ENCODE results near the gene TMEM240.
"Not testable (repeated sequence)": the region's sequence is repeated elsewhere in the genome, so short reads cannot be mapped to it uniquely, and the experiment has no call there.

Gene TMEM240

DNA sequence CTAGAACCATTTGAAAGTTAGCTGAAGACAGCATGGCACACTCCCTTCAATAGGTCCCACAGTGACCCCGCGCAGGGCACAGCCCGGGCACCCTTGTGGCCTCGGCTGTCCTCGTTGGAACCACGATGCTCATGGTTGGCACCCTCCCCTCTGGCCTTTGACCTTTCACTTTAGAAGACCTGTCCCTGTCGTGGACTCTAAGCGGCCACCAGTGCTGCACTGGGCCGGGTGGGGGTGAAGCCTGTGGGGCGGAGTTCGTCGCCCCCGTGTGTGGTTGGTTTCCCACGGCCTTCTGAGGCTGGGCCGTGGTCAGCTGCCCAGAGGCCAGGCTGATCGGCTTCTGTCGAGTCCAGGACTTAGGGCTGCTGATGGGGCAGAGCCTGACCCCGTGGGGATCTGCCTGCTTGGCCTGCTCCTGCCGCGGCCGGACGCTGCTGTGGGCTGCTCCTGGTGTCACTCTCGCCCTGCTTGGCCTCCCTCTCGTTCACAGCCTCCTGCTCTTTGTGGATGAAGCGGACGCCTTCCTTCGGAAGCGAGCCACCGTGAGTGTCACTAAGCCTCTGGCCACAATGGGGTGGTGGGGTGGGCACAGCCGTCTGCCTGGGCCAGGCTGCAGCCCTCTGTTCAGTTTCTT is 15.6 kb downstream of the TMEM240 start:
- DNase-seq (ENCODE audit: low read depth), result not testable (repeated sequence)

DNA sequence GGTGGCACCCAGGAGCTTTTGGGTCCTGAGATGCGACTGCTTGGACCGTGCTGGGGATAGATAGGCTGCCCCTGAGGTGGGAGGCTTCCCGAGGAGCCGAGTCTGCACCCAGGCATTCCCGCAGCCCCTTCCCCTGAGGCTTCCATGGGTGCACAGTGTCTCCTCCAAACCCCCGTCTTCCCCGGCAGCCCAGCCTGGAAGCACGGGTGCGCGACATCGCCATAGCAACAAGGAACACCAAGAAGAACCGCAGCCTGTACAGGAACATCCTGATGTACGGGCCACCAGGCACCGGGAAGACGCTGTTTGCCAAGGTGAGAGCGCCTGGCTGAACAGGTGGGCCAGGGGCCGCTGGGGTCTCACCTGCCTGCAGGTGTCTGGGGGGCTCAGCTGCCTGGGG is 16.8 kb downstream of the TMEM240 start:
- not testable (repeated sequence) for DNase-seq (ENCODE audit: low read depth)

DNA sequence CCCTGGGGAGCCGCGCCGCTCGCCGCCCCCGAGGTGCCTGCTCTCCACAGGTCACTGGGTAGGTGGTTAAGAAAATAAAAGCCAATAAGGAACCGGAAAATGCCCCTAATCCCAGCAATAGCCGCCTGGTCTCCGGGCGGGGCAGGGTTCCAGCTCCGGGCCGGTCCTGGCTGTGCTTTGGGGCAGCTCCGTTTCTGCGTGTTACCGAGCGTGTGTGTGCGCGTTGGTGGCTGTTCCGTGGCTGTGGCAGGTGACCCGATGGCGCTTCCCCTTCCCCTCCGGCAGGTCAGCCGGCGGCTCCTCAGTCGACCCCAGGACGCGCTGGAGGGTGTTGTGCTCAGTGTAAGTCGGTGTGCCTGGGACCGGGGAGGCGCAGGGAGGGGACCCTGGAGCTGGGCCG is 17.2 kb downstream of the TMEM240 start:
- not testable (repeated sequence) for DNase-seq (ENCODE audit: low read depth)

DNA sequence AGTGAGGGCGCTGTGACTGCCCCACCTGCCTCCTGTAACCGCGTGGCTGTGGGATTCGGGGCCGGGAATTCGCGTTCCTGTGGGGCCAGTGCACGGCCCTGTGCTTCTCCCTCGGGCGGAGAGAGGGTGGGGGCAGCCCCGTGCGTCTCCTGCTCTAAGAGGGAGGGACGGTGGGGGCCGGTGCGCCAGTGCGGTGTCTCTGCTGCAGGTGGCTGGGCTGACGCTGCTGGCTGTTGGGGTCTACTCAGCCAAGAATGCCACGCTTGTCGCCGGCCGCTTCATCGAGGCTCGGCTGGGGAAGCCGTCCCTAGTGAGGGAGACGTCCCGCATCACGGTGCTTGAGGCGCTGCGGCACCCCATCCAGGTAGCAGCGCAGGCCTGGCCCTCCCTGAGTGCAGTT is 17.9 kb downstream of the TMEM240 start:
- not testable (repeated sequence) for DNase-seq (ENCODE audit: low read depth)

DNA sequence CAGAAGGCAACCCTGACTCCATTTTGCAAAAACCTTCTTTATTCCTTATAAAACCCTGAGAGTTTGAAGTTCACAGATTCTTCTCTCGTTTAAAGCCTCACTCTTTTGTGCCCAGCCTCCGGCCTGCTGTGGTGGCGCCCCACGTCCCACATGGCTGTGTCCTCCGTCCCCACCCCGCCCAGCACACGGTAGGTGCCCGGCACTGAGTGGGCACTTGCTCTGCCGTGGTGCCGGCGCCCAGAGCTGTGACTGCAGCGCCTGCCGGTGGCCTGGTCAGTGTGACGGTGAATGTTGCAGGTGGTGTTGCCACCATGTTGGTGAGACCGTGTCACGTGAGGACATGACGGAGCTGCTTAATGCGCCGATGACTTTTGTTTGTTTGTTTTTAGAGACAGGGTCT is 19.1 kb downstream of the TMEM240 start:
- no peak for DNase-seq (ENCODE audit: low read depth)

DNA sequence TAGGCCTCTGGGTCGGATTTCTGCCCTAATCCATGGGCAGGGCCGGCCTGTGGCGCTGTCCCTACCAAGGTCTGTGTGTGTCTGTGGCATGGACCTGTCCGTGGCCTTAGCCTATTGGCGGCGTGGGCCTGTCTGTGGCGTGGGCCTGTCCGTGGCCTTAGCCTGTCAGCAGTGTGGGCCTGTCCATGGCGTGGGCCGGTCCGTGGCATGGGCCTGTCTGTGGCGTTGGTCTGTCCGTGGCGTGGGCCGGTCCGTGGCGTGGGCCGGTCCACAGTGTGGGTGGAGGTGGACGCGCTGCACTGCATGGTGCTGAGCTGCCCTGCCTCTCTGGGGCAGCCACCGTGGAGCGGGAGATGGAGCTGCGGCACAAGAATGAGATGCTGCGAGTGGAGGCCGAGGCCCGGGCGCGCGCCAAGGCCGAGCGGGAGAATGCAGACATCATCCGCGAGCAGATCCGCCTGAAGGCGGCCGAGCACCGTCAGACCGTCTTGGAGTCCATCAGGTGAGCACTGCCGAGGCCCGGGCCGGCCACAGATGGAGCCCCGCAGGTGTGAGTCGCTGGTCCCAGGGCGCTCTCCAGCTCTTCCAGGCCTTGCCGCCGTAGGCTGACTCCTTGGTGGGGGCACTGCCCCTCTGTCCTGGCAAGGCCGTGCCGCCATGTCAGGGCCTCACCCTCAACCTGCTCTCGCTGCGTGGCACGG is 20.5 kb downstream of the TMEM240 start:
- DNase-seq (ENCODE audit: low read depth), result not testable (repeated sequence)

DNA sequence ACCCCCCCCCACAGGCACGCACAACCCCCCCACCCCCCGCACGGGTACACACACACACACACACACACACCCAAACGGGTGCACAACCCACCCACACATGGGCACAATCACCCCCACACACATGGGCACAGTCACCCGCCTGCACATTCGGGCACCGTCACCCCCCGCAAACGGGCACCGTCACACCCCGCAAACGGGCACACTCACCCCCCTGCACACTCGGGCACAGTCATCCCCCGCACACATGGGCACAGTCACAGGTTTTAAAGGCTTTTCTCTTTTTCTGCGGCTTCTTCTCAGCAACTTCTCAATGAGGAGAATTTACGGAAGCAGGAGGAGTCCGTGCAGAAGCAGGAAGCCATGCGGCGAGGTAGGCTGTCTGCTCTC is 21.8 kb downstream of the TMEM240 start:
- DNase-seq (ENCODE audit: low read depth), result not testable (repeated sequence)

DNA sequence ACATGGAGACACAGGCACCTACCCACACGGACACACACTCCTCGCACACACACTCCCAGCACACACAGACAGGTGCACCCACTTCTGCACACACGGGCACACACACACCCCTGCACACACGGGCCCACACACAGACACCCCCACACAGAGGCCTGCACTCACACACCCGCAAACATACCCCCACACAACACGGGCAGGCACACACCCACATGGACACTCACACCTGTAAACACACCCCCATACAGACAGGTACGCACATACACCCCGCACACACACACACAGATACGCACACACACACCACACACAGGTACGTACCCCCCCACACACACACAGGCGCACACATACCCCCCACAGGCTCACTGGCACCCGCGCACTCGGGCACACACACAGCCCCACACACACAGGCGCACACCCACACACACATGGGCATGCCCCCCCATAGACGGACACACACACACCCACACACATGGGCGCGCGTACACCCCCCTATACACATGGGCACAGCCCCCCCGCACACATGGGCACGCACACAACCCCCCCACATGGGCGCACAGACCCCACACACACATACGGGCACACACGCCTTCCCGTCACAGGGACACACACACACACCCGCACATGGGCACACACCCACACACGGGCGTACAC is 22.3 kb downstream of the TMEM240 start:
- DNase-seq (ENCODE audit: low read depth), result no peak

DNA sequence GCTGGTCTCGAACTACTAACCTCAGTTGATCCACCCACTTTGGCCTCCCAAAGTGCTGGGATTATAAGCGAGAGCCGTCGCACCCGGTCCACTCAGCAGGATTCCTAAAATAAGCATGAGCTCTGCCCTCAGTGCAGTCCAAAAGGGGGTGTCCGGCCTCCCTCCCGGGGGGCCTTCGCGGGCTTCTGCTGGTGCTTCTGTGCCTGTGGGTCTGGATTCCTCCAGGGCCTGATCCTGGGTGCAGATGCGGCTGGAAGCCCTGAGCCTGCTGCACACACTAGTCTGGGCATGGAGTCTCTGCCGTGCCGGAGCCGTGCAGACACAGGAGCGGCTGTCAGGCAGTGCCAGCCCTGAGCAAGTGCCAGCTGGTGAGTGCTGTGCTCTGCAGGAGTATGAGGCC is 23.5 kb downstream of the TMEM240 start:
- not testable (repeated sequence) for DNase-seq (ENCODE audit: low read depth)

DNA sequence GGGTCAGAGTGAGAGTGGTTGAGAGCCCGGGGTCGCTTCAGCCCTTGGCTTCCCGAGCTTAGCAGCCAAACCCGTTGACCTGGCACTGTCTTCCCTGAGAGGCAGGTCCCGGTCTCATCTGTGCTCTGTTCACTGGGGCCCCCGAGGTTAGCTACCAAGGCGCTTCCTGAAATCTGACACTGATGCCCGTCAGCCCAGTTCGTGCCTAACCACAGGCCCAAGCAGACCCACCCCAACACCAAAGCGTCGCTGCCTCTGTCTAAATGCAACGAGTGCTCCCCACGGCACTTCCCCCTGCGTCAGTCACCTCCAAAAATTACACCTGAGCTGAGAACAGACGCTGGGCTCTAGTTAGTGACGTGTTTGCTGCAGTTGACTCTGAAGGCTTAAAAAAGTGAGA is 26.0 kb downstream of the TMEM240 start:
- DNase-seq (ENCODE audit: low read depth), result not testable (repeated sequence)

DNA sequence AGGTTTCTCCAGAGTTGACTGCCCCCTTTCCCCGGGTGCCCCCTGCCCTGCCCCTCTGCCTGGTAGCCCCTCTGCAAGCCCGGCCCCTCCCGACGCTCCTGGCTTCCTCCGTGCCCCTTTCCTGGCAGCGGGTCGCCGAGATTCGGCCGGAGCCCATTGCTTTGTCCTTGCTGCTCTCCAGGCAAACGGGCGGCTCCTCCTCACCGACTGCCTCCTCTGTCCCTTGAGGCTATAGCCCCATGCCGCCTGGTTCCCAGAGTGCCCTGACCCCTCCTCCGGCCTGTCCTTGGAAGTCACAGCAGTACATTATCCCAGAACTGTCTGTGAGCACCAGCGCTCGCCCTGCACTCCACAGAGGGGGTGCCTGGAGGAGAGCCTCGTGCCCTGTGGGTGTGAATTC is 26.7 kb downstream of the TMEM240 start:
- DNase-seq (ENCODE audit: low read depth), result not testable (repeated sequence)

DNA sequence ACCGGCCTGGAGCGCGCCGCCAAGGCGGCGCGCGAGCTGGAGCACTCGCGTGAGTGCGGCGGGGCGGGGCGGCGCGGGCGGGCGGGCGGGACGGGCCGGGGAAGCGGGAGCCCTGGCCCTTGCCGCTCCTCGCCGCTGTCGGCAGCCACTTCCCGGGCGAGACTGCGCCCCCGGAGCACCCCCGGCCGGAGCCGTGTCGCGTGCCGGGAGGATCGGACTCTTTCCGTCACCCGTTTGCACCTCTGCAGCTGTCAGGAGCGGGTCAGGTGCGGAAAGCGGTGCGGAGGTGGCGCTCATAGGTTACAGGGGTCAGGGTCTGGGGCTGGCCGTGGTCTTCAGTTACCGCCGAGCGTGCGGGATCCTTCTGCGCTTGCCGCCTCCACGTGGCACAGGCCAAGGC is 28.0 kb downstream of the TMEM240 start:
- DNase-seq (ENCODE audit: low read depth), result not testable (repeated sequence)

DNA sequence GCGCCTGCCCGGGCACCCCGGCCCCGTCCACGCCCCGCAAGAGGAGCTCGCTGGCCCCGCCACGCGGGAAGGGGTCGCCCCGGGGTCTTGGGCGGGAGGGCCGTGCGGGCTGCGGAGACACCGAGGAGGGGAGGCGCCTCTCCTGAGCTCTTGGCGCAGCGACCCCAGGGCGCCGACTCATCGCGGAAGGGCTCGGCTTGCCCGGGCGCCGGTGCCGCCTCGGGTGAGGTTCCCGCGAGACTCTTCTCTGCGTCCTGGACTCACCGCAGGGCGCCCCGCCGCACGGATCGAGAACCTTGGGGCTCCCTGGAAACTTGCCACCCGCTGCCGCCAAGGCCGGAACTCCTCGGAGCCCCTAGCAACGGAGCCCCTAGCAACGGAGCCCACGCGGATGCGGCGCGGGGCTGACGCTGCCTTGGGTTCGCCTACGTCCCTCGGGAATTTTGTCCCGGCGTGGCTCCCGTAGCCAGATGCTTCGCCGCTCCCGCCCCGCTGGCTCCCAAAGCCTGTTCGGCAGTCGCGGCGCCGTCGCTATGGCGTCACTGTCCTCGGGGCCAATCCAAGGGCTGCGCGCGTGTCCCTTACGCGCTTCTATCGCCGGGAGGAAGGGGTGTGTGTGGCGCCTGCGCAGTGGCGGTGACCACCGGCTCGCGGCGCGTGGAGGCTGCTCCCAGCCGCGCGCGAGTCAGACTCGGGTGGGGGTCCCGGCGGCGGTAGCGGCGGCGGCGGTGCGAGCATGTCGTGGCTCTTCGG is 28.7 kb downstream of the TMEM240 start, which contains the start of gene ATAD3A:
Gene ATAD3A, plus strand, starts transcription at position 630 of the 753 bp plus-strand sequence. Its CDS starts 107 bp downstream, at position 737.
- DNase-seq (ENCODE audit: low read depth), result peak; percentile 98

DNA sequence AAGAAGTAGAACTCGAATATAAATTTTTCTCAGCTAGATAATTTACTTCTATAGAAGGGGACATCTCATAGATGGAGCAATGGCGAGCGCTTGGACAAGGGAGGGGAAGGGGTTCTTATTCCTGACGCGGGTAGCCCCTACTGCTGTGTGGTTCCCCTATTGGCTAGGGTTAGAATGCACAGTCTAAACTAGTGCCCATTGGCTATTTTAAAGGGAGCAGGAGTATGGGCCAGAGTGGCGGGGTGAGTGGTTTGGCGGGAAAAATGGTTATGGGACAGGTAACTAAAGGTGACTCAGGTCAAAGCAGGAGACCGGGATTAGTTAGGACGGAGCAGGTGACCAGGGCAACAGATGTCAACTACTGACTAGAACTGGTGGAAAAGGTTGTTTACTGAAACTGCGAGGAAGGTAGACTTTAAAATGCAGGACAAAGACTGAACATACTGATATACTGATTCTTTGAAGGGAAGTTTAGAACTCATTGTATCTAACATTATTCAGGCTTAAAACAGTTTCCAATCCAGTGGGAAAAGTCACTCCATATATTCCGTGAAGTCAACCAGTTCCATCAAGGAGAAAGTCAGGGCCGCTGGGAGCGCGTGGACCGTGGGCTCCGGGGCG is 29.4 kb downstream of the TMEM240 start:
- DNase-seq (ENCODE audit: low read depth), result peak; percentile 8

DNA sequence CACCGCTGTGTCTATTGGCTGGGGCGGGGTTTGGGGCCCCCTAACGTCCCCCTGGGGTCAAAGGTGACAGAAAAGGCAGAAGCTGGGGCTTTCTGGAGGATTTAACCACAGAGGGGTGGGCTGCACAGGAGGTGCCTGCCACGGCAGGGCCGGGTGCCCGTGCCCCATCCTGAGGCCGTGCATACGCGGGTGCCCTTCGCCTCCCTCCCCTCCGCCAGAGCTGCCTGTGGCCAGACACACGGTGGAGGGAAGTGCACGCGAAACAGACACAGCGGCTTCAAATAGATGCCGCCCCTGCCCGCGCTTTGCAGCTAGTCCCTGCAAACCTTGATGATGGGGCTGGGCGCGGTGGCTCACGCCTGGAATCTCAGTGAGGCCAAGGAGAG is 31.0 kb downstream of the TMEM240 start:
- not testable (repeated sequence) for DNase-seq (ENCODE audit: low read depth)

DNA sequence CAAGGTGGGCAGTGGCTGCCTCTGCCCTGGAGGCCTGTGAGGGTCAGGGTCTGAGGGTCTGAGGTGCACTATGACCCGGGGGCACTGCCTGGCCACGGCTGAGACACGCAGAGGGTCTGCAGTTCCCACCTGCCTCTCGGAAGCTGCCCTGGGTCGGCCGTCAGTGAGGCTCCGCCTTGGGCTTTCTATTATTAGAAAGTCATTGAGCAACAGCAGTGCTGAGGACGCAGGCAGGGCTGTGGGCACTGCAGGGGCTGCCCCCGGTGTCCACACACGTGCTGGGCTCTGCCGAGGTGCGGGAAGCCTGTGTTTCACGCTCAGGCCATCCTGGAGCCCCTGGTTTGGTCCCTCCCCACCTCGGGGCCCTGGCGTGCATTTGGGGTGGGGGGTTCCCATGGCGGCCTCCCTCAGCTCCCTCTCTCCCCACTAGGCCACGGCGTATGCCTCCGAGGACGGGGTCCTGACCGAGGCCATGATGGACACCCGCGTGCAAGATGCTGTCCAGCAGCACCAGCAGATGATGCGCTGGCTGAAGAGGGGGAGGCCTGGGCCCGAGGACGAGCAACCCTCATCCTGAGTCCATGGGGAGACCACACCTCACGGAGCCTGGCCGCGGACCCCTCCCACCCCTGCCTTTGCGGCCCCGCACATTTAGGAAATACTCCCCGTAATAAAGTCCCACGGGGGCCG is 31.5 kb downstream of the TMEM240 start:
- DNase-seq (ENCODE audit: low read depth), result not testable (repeated sequence)

DNA sequence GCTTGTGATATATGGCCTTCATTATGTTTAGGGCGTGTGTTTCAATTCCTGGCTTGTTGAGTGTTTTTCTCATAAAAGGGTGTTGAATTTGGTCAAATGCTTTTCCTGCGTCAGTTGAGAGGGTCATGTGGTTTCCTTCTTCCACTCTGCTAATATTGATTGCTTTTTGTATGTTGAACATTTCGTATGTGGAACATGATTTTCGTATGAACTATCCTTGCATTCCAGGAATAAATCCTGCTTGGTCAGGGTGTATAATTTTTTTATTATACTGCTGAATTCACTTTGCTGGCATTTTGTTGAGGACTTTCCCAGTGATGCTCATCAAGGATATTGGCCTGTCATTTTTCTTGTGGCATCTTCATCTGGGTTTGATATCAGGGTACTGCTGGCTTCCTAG is 33.1 kb downstream of the TMEM240 start:
- DNase-seq (ENCODE audit: low read depth), result no peak

DNA sequence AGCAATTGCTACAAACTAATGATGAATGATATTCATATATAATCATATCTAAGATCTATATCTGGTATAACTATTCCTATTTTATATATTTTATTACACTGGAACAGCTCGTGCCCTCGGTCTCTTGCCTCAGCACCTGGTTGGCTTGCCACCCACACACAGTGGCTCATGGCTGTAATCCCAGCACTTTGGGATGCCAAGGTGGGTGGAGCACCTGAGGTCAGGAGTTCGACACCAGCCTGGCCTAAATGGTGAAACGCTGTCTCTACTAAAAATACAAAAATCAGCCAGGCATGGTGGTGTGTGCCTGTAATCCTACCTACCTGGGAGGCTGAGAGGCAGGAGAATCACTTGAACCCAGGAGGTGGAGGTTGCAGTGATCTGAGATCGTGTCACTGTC is 34.6 kb downstream of the TMEM240 start:
- not testable (repeated sequence) for DNase-seq (ENCODE audit: low read depth)

DNA sequence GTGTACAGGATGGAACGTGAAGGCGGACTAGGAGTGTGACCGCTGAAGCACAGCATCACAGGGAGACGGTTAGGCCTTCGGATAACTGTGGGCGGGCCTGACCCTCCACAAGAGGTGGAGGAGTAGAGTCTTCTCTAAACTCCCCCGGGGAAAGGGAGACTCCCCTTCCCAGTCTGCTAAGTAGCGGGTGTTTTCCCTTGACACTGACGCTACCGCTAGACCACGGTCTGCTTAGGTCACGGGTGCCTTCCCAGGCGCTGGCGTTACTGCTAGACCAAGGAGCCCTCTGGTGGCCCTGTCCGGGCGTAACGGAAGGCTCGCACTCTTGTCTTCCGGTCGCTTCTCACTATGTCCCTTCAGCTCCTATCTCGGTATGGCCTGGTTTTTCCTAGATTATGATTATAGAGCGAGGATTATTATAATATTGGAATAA is 35.0 kb downstream of the TMEM240 start:
- peak; percentile 48 for DNase-seq (ENCODE audit: low read depth)

DNA sequence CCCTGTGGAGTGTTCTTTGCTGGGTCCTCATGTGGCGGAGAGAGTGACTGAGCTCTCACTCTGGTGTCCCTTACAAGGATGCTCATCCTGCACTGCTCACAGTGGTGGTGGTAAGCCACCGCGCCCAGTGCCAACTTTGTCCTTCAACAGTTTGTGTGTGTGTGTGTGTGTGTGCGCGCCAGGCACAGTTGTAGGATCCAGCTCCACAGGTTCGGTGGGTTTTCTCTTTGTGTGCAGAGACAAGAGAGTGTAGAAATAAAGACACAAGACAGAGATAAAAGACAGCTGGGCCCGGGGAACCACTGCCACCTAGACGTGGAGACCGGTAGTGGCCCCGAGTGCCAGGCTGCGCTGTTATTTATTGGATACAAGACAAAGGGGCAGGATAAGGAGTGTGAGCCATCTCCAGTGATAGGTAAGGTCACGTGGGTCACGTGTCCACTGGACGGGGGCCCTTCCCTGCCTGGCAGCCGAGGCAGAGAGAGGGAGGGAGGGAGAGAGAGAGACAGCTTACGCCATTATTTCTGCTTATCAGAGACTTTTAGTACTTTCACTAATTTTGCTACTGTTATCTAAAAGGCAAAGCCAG is 35.6 kb downstream of the TMEM240 start:
- peak; percentile 59 for DNase-seq (ENCODE audit: low read depth)

DNA sequence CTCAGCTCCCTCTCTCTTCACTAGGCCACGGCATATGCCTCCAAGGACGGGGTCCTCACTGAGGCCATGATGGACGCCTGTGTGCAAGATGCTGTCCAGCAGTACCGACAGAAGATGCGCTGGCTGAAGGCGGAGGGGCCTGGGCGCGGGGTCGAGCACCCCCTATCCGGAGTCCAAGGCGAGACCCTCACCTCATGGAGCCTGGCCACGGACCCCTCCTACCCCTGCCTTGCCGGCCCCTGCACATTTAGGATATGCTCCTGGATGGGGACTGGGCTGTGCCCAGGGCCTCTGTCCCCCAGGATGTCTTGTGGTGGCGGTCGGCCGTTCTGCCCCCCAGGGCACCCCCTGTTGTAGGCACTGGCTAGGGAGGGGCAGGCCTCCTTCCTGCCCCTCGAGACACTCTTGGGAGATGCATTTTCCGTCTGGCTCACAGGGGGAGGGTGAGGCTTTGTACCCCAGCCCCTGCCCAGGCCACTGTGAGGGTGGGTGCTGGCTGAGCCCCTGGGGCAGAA is 44.9 kb downstream of the TMEM240 start:
- not testable (repeated sequence) for DNase-seq (ENCODE audit: low read depth)
